ENCODE data around the gene PTPRCAP. TPM values are rescaled to one million over a fixed set of nuclear protein-coding genes. Genes with fewer than 3 reads are reported as not detected.

Gene PTPRCAP
- total and polyA plus RNA-seq, 2 donors from 2014 or later = 4.7 to 20.3 TPM

GRCh38 chr11:67423891-67424613 lies 13.4 kb downstream of the PTPRCAP start:
- Histone ChIP-seq H3K27ac (ENCODE audit: low read depth in 2 of 2, low read length in 2 of 2) (no peak overlapping the region), H3K4me3 (ENCODE audit: low read length in 3 of 3) (no peak overlapping the region), H3K36me3 (ENCODE audit: control insufficient read depth in 2 of 3, insufficient read depth in 3 of 3, low read length in 3 of 3) (no peaks in the 10 kb centered on the region), H3K9ac (ENCODE audit: low read length in 3 of 3) (no peak overlapping the region), H3K27me3 (ENCODE audit: control insufficient read depth, insufficient read depth, low read length) (no peaks in the 10 kb centered on the region), H3K4me1 (ENCODE audit: control insufficient read depth in 2 of 3, insufficient read depth in 2 of 3, low read depth in 1 of 3, low read length in 3 of 3) (peaks cover 0 to 14% (median 14%) of the 10 kb centered on the region in 3 donors), H3K9me3 (ENCODE audit: control insufficient read depth in 2 of 3, insufficient read depth in 1 of 3, low read length in 3 of 3) (no peaks in the 10 kb centered on the region)
- intact Hi-C loops (cut with DNase I) = no loop called here
- no peak for TF ChIP-seq CTCF (IDR thresholded peaks at IDR 0.05; ENCODE audit: borderline replicate concordance, extremely low read depth, insufficient read depth)
- DNase-seq = no peak
- no peak for FAIRE-seq

- Histone ChIP-seq H3K4me3 (ENCODE audit: low read length in 3 of 3) (no peak overlapping the region), H3K36me3 (ENCODE audit: control insufficient read depth in 2 of 3, insufficient read depth in 3 of 3, low read length in 3 of 3) (no peaks in the 10 kb centered on the region), H3K4me1 (ENCODE audit: control insufficient read depth in 2 of 3, insufficient read depth in 2 of 3, low read depth in 1 of 3, low read length in 3 of 3) (peaks cover 0 to 15% (median 11%) of the 10 kb centered on the region in 3 donors), H3K27me3 (ENCODE audit: control insufficient read depth, insufficient read depth, low read length) (no peaks in the 10 kb centered on the region), H3K9ac (ENCODE audit: low read length in 3 of 3) (no peak overlapping the region), H3K27ac (ENCODE audit: low read depth in 2 of 2, low read length in 2 of 2) (no peak overlapping the region), H3K9me3 (ENCODE audit: control insufficient read depth in 2 of 3, insufficient read depth in 1 of 3, low read length in 3 of 3) (no peaks in the 10 kb centered on the region)
- intact Hi-C loops (cut with DNase I) = no loop called here
- DNase-seq (no peak), FAIRE-seq (no peak)
- no peak for TF ChIP-seq CTCF (IDR thresholded peaks at IDR 0.05; ENCODE audit: borderline replicate concordance, extremely low read depth, insufficient read depth)
Measured at GRCh38 chr11:67423466-67423865, 14.0 kb downstream of the PTPRCAP start.

- no peak for TF ChIP-seq CTCF (IDR thresholded peaks at IDR 0.05; ENCODE audit: borderline replicate concordance, extremely low read depth, insufficient read depth)
- DNase-seq (no peak), FAIRE-seq (no peak)
- intact Hi-C loops (cut with DNase I) = no loop called here
- Histone ChIP-seq H3K4me3 (ENCODE audit: low read length in 3 of 3) (no peak overlapping the region), H3K9me3 (ENCODE audit: control insufficient read depth in 2 of 3, insufficient read depth in 1 of 3, low read length in 3 of 3) (no peaks in the 10 kb centered on the region), H3K9ac (ENCODE audit: low read length in 3 of 3) (no peak overlapping the region), H3K27me3 (ENCODE audit: control insufficient read depth, insufficient read depth, low read length) (no peaks in the 10 kb centered on the region), H3K4me1 (ENCODE audit: control insufficient read depth in 2 of 3, insufficient read depth in 2 of 3, low read depth in 1 of 3, low read length in 3 of 3) (peaks cover 0 to 15% (median 11%) of the 10 kb centered on the region in 3 donors), H3K27ac (ENCODE audit: low read depth in 2 of 2, low read length in 2 of 2) (no peak overlapping the region), H3K36me3 (ENCODE audit: control insufficient read depth in 2 of 3, insufficient read depth in 3 of 3, low read length in 3 of 3) (no peaks in the 10 kb centered on the region)
Measured at GRCh38 chr11:67422891-67423290, 14.6 kb downstream of the PTPRCAP start.

All from kidney (tissue), 14 donors.